GM19351 (cell line): ENCODE results near the gene TMEM156.

ENCODE experiments used
- ATAC-seq: cut with Tn5 transposase; IDR thresholded peaks from one replicate; pipeline ENCODE4 v1.9.1; 2021; ENCODE audit warnings: mild to moderate bottlenecking, moderate library complexity; ENCODE audit not compliant: unreplicated experiment

The TMEM156 gene, protein sequence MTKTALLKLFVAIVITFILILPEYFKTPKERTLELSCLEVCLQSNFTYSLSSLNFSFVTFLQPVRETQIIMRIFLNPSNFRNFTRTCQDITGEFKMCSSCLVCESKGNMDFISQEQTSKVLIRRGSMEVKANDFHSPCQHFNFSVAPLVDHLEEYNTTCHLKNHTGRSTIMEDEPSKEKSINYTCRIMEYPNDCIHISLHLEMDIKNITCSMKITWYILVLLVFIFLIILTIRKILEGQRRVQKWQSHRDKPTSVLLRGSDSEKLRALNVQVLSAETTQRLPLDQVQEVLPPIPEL

DNA sequence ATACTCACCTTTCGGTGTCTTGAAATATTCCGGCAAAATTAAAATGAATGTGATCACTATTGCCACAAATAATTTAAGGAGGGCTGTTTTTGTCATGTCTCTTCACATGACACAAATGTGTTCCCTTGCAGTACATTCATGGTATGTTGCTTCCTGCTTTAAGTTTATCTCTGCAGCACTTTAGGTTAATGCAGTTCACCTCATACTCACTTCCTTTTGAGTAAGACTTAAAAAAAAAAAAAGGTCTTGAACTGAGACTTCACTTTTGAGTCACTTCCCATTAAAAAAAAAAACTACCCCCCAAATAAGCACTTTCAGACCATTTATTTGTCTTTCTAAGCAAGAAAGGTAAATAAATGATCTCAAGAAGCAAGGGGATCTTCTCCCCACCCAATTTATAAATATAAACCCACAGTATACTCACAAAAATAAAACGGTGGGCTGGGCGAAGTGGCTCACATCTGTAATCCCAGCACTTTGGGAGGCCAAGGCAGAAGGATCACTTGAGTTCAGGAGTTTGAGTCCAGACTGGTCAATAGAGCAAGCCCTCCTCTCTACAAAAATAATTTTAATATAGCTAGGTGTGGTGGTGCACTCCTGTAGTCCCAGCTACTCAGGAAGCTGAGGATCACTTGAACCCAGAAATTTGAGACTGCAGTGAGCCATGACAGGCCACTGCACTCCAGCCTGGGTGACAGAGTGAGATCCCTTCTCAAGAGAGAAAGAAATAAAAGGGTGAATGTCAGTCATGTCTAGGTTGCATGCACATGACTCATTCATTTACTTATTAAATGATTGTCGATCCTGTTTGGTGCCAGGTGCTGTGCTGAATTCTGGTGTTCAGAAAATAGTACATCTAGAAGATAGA, at the start of gene TMEM156:
Gene TMEM156, minus strand, starts transcription at position 192 of the 868 bp plus-strand sequence. Its CDS starts 96 bp downstream, at position 96.
- ATAC-seq, result peak; percentile 70

DNA sequence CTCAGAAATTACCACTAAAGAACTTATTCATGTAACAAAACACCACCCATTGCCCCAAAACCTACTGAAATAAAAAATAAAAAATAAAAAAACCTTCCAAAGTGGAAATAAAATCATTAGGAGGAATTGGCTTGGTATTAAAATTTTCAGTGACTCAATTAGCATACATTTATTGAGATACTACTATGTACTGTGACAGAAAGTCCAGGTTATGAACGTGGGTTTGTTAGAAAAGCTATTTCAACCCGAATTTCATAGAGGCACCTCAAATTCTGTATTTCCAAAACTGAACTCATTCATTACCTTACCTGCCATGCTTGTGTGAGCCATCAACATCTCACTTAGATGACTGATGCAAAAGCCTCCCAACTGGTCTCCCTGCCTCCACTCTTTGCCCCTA, 46.6 kb upstream of the TMEM156 start:
- ATAC-seq, result no peak

DNA sequence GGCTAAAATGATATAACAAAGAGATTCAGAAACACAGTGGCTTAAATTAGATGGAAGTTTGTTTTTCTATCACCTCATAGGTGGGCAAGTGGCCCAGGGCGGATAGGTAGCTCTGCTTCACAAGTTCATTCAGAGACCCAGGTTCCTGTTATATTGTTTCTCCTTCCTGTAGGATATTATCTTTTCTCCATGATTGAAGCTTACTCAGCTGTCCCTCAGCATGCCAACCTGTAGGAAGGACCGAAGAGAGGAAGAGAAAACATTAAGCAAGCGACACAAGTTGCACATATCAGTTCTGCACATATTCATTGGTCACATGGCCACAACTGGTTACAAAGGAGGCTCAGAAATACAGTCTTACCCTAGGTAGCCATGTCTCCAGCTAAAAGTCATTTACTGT, 36.7 kb upstream of the TMEM156 start:
- ATAC-seq, result no peak

DNA sequence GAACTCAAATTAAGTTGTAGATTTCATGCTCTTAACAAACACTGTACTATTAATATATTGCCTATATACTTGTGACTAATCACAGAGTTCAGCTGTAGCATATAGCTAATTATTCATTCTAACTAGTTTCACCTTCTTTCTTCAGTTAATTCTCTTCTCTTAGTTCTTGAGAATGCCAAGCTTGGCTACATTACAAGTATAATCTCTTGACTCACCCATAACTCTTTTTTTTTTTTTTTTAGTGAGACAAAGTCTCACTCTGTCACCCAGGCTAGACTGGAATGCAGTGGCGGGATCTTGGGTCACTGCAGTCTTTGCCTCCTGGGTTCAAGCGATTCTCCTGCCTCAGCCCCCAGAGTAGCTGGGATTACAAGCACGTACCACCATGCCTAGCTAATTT, 35.2 kb upstream of the TMEM156 start:
- no peak for ATAC-seq

DNA sequence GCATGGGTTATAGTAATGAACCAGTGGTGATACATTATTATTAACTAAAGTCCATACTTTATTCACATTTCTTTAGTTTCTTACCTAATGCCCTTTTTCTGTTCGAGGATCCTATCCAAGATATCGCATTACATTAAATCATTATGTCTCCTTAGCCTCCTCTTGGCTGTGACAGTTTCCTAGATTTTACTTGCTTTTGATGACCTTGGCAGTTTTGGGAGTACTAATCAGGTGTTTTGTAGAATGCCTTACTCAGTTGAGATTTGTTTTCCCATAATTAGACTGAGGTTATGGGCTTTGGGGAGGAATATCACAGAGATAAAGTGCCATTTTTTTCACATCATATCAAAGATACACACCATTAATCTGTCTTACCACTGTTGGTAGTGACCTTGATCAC, 34.8 kb upstream of the TMEM156 start:
- no peak for ATAC-seq

DNA sequence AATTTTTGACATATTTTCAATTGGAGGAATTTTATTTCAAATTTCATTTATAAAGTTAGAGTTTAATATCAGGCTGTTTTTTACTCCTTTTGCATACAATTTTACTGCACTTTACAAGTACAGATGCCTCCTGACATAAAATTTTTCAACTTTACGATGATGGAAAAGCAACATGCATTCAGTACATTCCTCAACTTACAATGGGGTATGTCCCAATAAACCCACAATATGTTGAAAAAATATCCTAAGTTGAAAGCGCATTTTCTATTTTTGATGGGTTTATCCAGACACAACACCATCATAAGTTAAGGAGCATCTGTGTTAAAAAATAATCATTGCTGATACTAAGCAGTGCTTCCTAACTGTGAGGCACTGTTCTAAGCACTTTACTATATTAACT, 34.2 kb upstream of the TMEM156 start:
- no peak for ATAC-seq

DNA sequence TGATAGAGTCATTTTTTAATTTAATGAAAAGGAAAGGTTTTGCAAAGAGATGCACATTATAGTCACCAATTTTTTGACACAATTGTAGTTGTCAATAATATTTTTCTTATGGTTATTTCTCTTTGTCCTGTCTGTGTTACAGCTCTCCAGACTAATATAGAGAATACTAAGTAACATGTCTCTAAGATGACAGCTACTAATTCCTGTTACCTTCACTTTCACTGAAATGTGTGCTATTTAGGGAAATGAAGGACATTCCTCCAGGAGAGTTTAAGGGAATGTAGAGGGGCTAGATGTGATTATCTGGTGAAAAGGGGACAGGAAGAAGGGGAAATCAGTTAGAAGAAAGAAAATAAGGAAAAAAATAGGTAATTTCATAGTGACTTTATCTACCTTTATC, 31.2 kb upstream of the TMEM156 start:
- ATAC-seq, result no peak

DNA sequence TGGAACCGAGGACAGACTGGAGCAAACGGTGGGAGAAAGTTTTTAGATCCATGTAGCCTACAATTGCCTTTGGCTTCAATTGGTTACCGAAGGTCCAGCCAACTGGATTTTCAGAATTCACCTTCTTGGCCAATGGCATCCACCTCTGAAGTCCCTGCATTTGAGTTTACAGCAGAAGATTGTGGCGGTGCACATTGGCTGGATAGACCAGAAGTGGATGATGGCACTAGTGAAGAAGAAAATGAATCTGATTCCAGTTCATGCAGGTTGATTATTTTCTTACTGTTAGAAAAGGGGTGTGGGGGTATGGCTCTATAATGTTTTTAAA, 30.5 kb upstream of the TMEM156 start:
- ATAC-seq, result no peak

DNA sequence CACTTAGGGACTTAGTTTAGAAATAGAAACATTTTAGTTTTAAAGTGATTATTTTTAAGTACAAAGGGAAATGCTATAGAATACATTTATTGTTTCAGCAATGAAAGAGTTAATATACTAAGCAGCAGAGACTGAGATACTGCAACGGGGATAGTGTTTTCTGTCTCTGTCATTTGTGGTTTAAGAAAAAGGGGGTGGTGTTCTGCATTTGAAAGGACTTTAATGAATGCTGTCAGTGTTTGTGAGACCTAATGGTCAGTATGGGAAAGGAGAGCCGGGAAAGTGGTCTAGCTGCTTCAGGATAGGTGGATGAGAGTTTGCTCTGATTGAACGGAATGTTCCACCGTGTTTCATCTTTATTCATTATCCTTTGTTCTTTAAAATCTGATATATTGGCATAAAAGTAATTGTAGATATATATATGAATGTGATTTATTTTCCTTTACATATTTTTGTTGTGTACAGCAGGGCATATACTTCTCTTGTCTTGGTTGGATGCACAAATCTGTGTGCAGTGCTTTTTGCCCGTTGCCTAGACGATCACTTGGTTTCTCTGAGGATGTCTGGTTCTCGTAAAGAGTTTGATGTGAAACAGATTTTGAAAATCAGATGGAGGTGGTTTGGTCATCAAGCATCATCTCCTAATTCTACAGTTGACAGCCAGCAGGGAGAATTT, 30.0 kb upstream of the TMEM156 start, which contains the start of gene KLHL5:
Gene KLHL5, plus strand, starts transcription at position 139 of the 676 bp plus-strand sequence. Its CDS starts 421 bp downstream, at position 560.
- ATAC-seq, result no peak

DNA sequence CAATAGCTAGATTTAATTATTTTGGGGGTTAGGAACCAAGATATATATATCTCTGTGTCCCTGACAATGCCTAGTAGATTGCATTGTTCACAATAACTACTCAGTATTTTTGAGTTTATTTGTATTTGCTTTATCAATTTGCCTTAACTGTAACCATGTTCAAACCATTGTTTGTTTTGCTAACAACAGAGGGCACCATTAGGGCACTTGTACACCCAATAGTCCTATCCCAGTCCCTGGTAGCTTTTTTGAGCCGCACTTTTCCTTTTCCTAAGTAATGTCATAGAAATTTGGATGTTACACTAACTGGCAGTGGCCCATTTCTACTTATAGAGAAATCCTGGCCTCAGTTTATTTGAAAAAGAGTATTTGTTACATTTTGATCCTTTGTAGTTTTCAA, 29.2 kb upstream of the TMEM156 start:
- no peak for ATAC-seq

DNA sequence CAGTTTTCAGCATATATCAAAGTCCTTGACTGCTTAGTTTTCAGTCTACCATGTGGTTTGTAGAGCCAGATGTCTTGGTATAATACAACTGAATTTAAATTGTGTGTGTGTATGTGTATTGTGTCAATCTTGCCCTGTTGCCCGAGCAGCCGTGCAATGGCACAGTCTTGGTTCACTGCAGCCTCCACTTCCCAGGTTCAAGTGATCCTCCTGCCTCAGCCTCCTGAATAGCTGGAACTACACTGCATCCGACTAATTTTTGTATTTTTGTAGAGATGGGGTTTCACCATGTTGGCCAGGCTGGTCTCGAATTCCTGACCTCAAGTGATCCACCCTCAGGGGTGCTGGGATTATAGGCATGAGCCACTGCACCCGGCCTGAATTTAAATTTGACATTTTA, 23.8 kb upstream of the TMEM156 start:
- no peak for ATAC-seq

DNA sequence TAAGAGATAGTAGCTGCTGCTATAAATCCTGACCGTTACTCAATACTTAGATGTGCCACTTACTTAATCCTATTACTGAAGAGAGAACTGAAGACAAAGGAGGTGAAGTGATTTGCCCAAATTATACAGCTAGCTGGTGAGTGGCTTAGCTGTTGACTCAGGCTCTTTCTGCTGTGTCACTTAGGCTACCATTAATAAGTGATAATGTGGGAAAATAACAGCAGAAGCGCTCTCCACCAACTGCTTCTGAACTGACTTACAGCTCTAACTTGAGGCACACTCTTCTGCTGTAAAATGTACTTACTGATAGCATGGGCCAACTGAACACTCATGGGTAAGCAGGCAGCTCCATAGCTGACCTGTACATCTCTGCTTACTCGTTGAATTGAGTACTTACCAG, 22.3 kb upstream of the TMEM156 start:
- ATAC-seq, result no peak

DNA sequence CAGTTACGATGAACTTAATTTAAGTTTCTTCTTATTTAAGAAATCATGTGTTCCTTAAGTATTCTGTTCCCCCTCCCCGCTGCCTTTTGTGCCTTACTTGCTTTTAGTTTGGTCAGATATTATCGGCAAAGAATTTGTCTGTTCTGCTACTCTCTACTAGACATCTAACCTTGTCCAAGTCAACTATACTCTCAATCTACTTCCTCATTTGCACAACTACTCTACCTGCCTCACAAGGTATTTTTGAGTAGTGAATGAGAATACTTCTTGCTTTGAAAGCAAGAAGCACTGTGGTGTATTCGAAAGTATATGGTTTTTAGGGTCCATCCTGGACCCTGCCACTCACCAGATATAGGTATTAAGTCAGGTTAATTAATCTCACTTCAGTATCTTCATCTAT, 21.8 kb upstream of the TMEM156 start:
- no peak for ATAC-seq

DNA sequence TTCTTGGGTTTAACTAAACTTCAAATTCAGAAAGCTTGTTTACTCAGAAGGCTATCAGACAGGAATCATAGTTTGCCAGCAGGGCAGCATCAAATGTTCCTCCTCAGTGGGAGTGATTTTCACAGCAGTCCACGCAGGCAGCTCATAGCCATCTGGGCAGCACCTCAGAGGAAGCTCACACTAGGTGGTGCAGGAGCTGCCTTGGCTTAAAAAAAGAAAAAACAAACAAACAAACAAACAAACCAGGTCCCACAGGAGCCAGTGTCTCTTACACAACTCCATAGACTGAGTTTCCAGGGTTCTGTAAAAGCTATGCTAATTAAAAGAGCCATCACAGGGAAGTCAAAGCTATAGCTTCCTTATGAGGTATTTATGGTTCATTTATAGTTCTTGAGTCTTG, 19.3 kb upstream of the TMEM156 start:
- no peak for ATAC-seq

DNA sequence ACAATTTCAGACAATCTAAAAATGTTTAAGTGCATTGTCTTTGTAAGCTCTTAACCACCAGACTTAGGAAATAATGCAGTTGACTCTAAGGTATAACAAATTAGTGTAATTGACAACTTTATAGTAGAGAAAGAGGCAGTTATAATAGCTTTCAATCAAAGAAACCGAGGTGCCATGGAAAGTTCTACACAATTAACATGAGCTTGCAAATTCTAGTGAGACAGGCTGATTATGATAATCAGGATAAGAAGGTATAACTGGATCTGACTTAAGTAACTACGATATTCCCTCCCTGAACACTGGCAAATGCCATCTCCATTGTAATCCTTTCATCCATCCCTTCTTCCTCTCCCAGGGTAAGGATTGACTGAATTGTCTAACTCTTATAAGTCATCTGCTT, 18.4 kb upstream of the TMEM156 start:
- ATAC-seq, result no peak

DNA sequence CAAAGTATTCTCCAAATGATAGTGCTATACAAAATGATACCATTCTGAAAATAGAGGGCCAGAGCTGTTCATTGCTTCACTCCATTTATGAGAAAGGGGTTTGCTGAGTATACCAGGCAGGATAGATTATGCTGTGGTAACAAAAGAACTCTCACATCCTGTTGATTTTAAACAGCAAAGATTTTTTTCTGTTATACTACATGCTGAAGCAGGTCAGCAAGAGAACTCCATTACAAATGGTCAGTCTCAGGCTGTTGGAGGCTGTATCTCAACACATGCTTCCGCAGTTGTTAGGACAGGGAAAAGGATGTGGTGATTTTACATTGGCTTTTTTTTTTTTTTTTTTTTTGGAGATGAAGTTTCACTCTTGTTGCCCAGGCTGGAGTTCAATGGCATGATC, 16.1 kb upstream of the TMEM156 start:
- no peak for ATAC-seq

DNA sequence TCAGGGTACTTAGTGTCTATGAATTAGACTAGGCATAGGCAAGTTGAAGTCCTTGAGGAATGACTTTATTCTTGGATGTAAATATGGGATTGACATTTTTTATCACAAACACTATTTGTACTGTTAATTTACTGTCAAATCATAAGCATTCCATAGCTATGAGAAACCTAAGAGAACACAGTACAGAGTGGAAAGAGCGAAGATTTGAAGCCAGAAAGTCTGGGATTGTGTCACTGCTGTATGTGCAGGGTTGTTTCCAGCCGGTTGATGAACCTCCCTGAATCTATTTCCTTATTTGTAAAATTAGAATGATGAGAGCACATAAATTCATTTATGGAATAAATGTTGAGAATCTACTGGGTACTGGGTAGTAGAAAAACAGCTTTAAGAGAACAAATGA, 15.5 kb upstream of the TMEM156 start:
- no peak for ATAC-seq

DNA sequence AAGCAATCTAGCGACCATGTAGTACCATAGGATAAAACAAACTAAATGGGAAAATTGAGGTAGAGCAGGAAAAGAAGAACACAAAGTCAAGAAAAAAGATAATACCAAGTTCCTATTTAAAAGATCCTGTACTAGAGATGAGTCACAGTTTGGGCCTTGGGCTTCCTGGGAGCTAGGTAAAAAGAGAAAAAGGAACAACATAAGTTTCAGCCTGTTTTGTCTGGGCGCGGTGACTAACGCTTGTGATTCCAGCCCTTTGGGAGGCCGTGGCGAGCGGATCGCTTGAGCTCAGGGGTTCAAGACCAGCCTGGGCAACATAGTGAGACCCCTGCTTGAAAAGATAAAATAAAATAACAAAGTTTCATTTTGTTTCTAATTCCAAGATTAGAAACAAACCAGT, 14.0 kb upstream of the TMEM156 start:
- no peak for ATAC-seq

DNA sequence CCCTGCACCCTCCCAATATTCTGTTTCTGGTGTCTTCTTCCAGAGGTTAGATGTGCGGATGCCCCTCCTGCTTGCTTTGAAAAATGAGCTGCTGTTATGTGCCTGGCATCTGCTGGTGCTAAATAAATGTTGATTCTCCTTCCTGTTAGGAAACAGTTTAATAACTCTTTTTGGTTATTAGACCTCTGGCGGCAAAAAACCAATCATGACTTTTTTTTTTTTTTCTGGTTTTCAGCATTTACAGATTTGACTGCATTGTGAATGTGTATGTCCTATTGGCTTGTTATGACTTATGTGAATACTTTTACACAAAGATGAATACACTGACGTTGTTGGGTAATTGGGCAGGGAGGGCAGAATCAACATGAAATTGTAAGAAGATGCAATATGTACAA, 13.6 kb upstream of the TMEM156 start:
- ATAC-seq, result no peak

DNA sequence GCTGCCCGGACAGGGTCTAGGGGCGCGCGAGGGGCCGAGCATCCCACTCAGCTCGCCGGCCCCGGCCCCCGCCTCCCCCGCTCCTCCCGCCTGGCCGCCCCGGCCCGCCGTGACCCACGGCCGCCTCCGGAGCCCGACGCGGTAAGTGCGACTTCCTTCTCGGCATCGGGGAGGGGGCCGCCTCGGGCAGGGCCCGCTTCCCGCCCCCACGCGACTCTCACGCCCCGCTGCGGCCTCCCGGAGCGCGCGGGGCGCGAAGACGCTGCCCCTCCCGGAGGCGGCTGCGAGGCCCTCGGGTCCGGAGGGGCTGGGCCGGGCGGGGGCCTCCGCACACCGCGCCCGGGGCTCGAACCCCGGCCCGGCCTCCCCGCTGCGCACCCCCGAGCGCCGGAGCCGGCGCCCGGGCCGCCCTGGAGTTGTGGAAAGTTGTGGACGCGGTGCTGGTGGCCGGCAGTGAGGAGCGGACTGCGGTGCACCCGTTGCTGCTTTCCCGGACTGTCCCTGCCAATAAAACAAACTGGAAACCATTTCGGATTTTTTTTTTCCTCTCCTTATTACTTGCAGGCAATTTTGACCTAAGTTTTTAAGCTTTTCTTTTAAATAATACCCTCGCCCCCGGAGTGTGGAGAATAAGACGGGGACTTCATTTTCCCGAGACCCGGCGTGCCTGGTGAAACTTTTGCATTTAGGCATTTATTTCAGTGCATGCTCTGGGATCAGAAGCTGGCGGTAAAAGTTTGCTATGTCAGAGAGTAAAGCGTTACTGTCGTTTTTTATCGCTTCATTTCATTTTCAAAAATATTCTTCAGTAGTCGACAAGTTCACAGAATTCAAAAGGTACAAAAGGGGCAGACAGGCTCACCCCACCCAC, 13.0 kb upstream of the TMEM156 start:
- peak; percentile 28 for ATAC-seq
